ENCODE data around the gene IL21R.

DNA sequence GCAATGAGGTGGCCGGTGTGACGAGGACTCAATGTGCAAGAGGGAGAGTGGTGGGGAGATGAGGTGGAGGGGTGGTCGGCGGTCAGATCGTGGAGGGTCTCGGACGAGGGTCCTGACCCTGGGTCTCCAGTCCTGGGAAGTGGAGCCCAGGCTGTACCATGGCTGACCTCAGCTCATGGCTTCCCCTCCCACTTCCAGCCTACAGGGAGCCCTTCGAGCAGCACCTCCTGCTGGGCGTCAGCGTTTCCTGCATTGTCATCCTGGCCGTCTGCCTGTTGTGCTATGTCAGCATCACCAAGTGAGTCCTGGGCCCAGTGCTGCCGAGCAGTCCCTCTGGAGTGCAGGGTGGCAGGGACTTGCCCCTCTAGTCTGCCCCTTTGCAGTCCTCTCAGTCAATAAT is 46.4 kb upstream of the IL21R start:
- TF ChIP-seq, protein P1, sequence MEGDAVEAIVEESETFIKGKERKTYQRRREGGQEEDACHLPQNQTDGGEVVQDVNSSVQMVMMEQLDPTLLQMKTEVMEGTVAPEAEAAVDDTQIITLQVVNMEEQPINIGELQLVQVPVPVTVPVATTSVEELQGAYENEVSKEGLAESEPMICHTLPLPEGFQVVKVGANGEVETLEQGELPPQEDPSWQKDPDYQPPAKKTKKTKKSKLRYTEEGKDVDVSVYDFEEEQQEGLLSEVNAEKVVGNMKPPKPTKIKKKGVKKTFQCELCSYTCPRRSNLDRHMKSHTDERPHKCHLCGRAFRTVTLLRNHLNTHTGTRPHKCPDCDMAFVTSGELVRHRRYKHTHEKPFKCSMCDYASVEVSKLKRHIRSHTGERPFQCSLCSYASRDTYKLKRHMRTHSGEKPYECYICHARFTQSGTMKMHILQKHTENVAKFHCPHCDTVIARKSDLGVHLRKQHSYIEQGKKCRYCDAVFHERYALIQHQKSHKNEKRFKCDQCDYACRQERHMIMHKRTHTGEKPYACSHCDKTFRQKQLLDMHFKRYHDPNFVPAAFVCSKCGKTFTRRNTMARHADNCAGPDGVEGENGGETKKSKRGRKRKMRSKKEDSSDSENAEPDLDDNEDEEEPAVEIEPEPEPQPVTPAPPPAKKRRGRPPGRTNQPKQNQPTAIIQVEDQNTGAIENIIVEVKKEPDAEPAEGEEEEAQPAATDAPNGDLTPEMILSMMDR (IDR thresholded peaks at IDR 0.05; ENCODE audit: extremely low read depth in 1 of 2, insufficient read depth in 1 of 2, low read depth in 1 of 2, low read length in 2 of 2) = peak; percentile 44 to 58
- TF ChIP-seq EZH2 (IDR thresholded peaks at IDR 0.05; ENCODE audit: borderline replicate concordance, low read depth, low read length, severe bottlenecking) = no peak
- no peak for TF ChIP-seq MYC (IDR thresholded peaks at IDR 0.05; ENCODE audit: low read depth, low read length)
- no peak for TF ChIP-seq POLR2AphosphoS5 (IDR thresholded peaks at IDR 0.05; ENCODE audit: insufficient read depth, low read depth, low read length)
- no peak for TF ChIP-seq MAX (IDR thresholded peaks at IDR 0.05; ENCODE audit: insufficient read depth, insufficient read length)
- TF ChIP-seq POLR2A (IDR thresholded peaks at IDR 0.05; ENCODE audit: low read depth, low read length) = no peak
